Natural killer cell (primary cell): ENCODE data around the gene RNF151. TPM values are rescaled to one million over a fixed set of nuclear protein-coding genes. Genes with fewer than 3 reads are reported as not detected.
A peak's percentile ranks its signal among the peaks of the same experiment; 100 is the strongest.

Source experiments
- ATAC-seq, 3 donors: fragments of 150-1000 bp in 2 of 3; fragments of 200-7000 bp in 1 of 3; cut with Tn5 transposase; 1 replicate in 1 of 3; 2 replicates in 2 of 3; pipeline ENCODE4 v1.10.0; 2021; ENCODE audit warnings: mild to moderate bottlenecking in 2 of 3, moderate library complexity in 2 of 3
- DNase-seq, 2 donors: peaks; one replicate each; pipeline versions ENCODE4 v3.0.0 to v3.0.0-alpha.2; 2013 to 2021; ENCODE audit warnings: mixed read lengths in 1 of 2
- H3K27ac ChIP-seq: one replicate; pipeline ENCODE4 v1.5.1; 2013; ENCODE audit warnings: mild to moderate bottlenecking, low read length
- H3K27me3 ChIP-seq: one replicate; pipeline ENCODE4 v1.6.1; 2013; ENCODE audit warnings: low read length; ENCODE audit not compliant: control insufficient read depth, insufficient read depth
- H3K36me3 ChIP-seq: one replicate; pipeline ENCODE4 v1.6.1; 2013; ENCODE audit warnings: low read length; ENCODE audit not compliant: control insufficient read depth, insufficient read depth
- H3K4me1 ChIP-seq: one replicate; pipeline ENCODE4 v1.6.1; 2013; ENCODE audit warnings: low read length; ENCODE audit not compliant: control insufficient read depth, insufficient read depth
- H3K4me3 ChIP-seq: one replicate; pipeline ENCODE4 v1.5.1; 2013; ENCODE audit warnings: low read length
- H3K9me3 ChIP-seq: one replicate; pipeline ENCODE4 v1.6.1; 2013; ENCODE audit warnings: low read length; ENCODE audit not compliant: control insufficient read depth, insufficient read depth
- H3K27ac Mint-ChIP-seq, 2 donors: one replicate each; pipeline ENCODE4 v1.8.0; 2022; ENCODE audit warnings: mild to moderate bottlenecking in 2 of 2, mixed read lengths in 2 of 2, moderate library complexity in 1 of 2
- H3K27me3 Mint-ChIP-seq, 2 donors: one replicate each; pipeline ENCODE4 v1.8.0; 2022; ENCODE audit warnings: low read depth in 2 of 2, mixed read lengths in 2 of 2
- H3K36me3 Mint-ChIP-seq: one replicate; pipeline ENCODE4 v1.8.0; 2022; ENCODE audit warnings: mixed read lengths
- H3K4me1 Mint-ChIP-seq, 2 donors: one replicate each; pipeline ENCODE4 v1.8.0; 2022; ENCODE audit warnings: mixed read lengths in 2 of 2
- H3K4me3 Mint-ChIP-seq: one replicate; pipeline ENCODE4 v1.8.0; 2022; ENCODE audit warnings: mild to moderate bottlenecking, moderate library complexity, mixed read lengths
- H3K9me3 Mint-ChIP-seq, 2 donors: one replicate each; pipeline ENCODE4 v1.8.0; 2022; ENCODE audit warnings: mixed read lengths in 2 of 2
- CTCF ChIP-seq: fragments of 200-600 bp; IDR thresholded peaks from one replicate; pipeline ENCODE4 v1.8.0; 2022; ENCODE audit warnings: antibody characterized with exemption
- WGBS: methylation state at CpG from one replicate; pipeline ENCODE4 v1.1.7; 2013; ENCODE audit warnings: missing lambda C conversion rate; ENCODE audit not compliant: insufficient coverage; 5-methylcytosine and 5-hydroxymethylcytosine counted together
- intact Hi-C: fragments of 100-400 bp; cut with micrococcal nuclease; formaldehyde crosslinking; loops from one replicate; pipeline ENCODE4 v1.14.2; 2022
- total RNA-seq, 4 donors: library from RNA; stranded (reverse); fragments of 120-200 nt in 1 of 4; gene quantifications; one replicate each; pipeline versions ENCODE4 v1.2.3 to v1.2.4, GENCODE V29; 2013 to 2022

RNF151 gene
- total RNA-seq, 3 donors from 2014 or later (not counting 1 experiment from before 2014, with no cell fraction given), result not detected

- Mint-ChIP-seq H3K9me3 (no peaks in the 10 kb centered on the region), H3K4me3 (peak overlapping the region; percentile 28), H3K36me3 (no peaks in the 10 kb centered on the region), H3K27me3 (no peaks in the 10 kb centered on the region), H3K4me1 (peaks cover 18 to 23% of the 10 kb centered on the region in 2 donors), H3K27ac (no peak overlapping the region)
- H3K4me3 ChIP-seq, result no peak overlapping the region
- no peak for ATAC-seq
- H3K27ac ChIP-seq, result no peak overlapping the region
- intact Hi-C loops, result no loop called here
- peaks cover 27% of the 10 kb centered on the region for H3K4me1 ChIP-seq
- H3K36me3 ChIP-seq, result peaks cover 42% of the 10 kb centered on the region
- WGBS, result 98% methylated on average over 42 of the region's 42 CpGs
- H3K9me3 ChIP-seq, result no peaks in the 10 kb centered on the region
- TF ChIP-seq CTCF, result no peak
- no peak for DNase-seq
- peaks cover under 1% of the 10 kb centered on the region for H3K27me3 ChIP-seq
Observed at GRCh38 chr16:1974157-1975070, 7.8 kb downstream of the RNF151 start.

GRCh38 chr16:1975432-1976215 lies 9.0 kb downstream of the RNF151 start:
- Mint-ChIP-seq H3K4me1 (peaks cover 18 to 23% of the 10 kb centered on the region in 2 donors), H3K36me3 (no peaks in the 10 kb centered on the region), H3K4me3 (no peak overlapping the region), H3K9me3 (no peaks in the 10 kb centered on the region), H3K27me3 (no peaks in the 10 kb centered on the region), H3K27ac (no peak overlapping the region)
- ATAC-seq, result no peak
- peaks cover 30% of the 10 kb centered on the region for H3K4me1 ChIP-seq
- H3K27me3 ChIP-seq, result peaks cover 9% of the 10 kb centered on the region
- no peak overlapping the region for H3K27ac ChIP-seq
- no peak overlapping the region for H3K4me3 ChIP-seq
- no peaks in the 10 kb centered on the region for H3K9me3 ChIP-seq
- peaks cover 42% of the 10 kb centered on the region for H3K36me3 ChIP-seq
- WGBS, result 97% methylated on average over 33 of the region's 33 CpGs
- intact Hi-C loops, result no loop called here
- no peak for TF ChIP-seq CTCF
- DNase-seq, result no peak

DNA sequence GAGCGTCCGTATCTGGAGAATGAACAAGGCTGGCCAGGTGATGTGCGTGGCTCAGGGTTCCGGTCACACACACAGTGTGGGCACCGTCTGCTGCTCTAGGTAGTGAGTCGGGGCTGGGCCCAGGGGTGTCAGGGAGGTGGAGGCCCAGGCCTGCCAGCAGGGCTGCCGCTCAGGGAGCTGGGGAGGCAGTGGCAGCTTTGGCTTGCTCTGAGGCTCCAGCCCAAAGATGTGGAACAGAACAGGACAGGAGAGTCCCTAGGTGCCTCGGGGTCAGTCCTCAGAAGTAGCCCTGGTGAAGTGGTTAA lies 9.5 kb downstream of the RNF151 start:
- intact Hi-C loops, result no loop called here
- ATAC-seq, result no peak
- H3K4me1 ChIP-seq, result peaks cover 24% of the 10 kb centered on the region
- H3K4me3 ChIP-seq, result no peak overlapping the region
- no peak overlapping the region for H3K27ac ChIP-seq
- no peak for TF ChIP-seq CTCF
- DNase-seq, result no peak
- WGBS, result 98% methylated on average over 8 of the region's 8 CpGs
- no peaks in the 10 kb centered on the region for H3K9me3 ChIP-seq
- H3K4me1 Mint-ChIP-seq, result peaks cover 16 to 18% of the 10 kb centered on the region in 2 donors
- H3K27ac Mint-ChIP-seq, result no peak overlapping the region
- H3K36me3 Mint-ChIP-seq, result no peaks in the 10 kb centered on the region
- peaks cover 0 to 2% of the 10 kb centered on the region in 2 donors for H3K27me3 Mint-ChIP-seq
- no peaks in the 10 kb centered on the region for H3K9me3 Mint-ChIP-seq
- no peak overlapping the region for H3K4me3 Mint-ChIP-seq
- peaks cover 15% of the 10 kb centered on the region for H3K27me3 ChIP-seq
- H3K36me3 ChIP-seq, result peaks cover 42% of the 10 kb centered on the region
